GM19023 (cell line): ENCODE measurements around the gene CDYL.
"Not testable (repeated sequence)": the region's sequence is repeated elsewhere in the genome, so short reads cannot be mapped to it uniquely, and the experiment has no call there.

Source experiments
- ATAC-seq: cut with Tn5 transposase; IDR thresholded peaks from one replicate; pipeline ENCODE4 v1.9.1; 2021; ENCODE audit warnings: mild to moderate bottlenecking, moderate library complexity; ENCODE audit not compliant: unreplicated experiment

The CDYL gene

GRCh38 chr6:4829089-4829488 is 52.9 kb downstream of the CDYL start:
- ATAC-seq = no peak

GRCh38 chr6:4835540-4835939 is 59.3 kb downstream of the CDYL start:
- not testable (repeated sequence) for ATAC-seq

GRCh38 chr6:4840169-4840568 is 64.0 kb downstream of the CDYL start:
- no peak for ATAC-seq

- ATAC-seq = no peak
These were observed 67.9 kb downstream of the CDYL start for GRCh38 chr6:4844108-4844507.

- ATAC-seq = no peak
These were observed 70.2 kb downstream of the CDYL start for GRCh38 chr6:4846387-4846786.

GRCh38 chr6:4848382-4849068 is 72.3 kb downstream of the CDYL start:
- no peak for ATAC-seq

GRCh38 chr6:4849226-4850022 is 73.2 kb downstream of the CDYL start:
- no peak for ATAC-seq

GRCh38 chr6:4851035-4851434 is 74.8 kb downstream of the CDYL start:
- no peak for ATAC-seq

GRCh38 chr6:4852186-4852585 is 76.0 kb downstream of the CDYL start:
- not testable (repeated sequence) for ATAC-seq

GRCh38 chr6:4852938-4853337 is 76.7 kb downstream of the CDYL start:
- ATAC-seq = no peak

GRCh38 chr6:4853349-4853748 is 77.1 kb downstream of the CDYL start:
- no peak for ATAC-seq

- no peak for ATAC-seq
These were observed 77.7 kb downstream of the CDYL start for GRCh38 chr6:4853782-4854511.

- no peak for ATAC-seq
These were observed 80.6 kb downstream of the CDYL start for GRCh38 chr6:4856785-4857184.

GRCh38 chr6:4858194-4859015 is 82.2 kb downstream of the CDYL start:
- no peak for ATAC-seq

GRCh38 chr6:4860387-4860786 is 84.2 kb downstream of the CDYL start:
- no peak for ATAC-seq

GRCh38 chr6:4861564-4861963 is 85.4 kb downstream of the CDYL start:
- ATAC-seq = no peak

GRCh38 chr6:4864519-4864918 is 88.3 kb downstream of the CDYL start:
- ATAC-seq = no peak

- not testable (repeated sequence) for ATAC-seq
These were observed 88.8 kb downstream of the CDYL start for GRCh38 chr6:4865006-4865405.

- no peak for ATAC-seq
These were observed 94.8 kb downstream of the CDYL start for GRCh38 chr6:4870821-4871494.

GRCh38 chr6:4871825-4872224 is 95.6 kb downstream of the CDYL start:
- ATAC-seq = no peak
